ENCODE data around the gene CCDC154.

DNA sequence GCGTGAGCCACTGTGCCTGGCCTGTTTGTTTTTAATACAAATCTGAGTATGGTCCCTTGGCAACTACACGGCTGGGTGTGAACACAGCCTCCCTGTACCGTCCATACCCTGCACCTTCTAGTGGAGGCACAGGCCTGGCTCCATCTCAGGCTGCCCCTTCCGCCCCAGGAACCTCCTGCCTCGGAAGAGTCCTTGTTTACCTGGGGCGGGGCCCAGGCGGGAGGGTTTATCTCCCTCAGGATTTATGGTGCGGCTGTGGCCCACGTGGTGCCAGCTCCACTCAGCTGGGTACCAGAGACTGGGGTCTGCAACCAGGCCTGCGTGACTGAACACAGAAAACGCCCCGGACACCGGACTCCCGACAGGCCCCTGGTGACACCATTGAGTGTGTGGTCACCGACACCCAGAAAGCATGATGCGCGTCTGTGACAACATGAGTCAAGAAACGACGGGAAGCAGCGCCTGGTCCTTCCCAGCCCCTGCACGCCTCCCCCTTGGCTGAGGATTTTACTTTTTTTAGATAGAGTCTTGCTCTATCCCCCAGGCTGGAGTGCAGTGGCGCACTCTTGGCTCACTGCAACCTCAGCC lies 48.8 kb downstream of the CCDC154 start:
- no peak for TF ChIP-seq SIN3A (IDR thresholded peaks at IDR 0.05; ENCODE audit: borderline replicate concordance, insufficient read depth, low read length)
- TF ChIP-seq, protein P1, sequence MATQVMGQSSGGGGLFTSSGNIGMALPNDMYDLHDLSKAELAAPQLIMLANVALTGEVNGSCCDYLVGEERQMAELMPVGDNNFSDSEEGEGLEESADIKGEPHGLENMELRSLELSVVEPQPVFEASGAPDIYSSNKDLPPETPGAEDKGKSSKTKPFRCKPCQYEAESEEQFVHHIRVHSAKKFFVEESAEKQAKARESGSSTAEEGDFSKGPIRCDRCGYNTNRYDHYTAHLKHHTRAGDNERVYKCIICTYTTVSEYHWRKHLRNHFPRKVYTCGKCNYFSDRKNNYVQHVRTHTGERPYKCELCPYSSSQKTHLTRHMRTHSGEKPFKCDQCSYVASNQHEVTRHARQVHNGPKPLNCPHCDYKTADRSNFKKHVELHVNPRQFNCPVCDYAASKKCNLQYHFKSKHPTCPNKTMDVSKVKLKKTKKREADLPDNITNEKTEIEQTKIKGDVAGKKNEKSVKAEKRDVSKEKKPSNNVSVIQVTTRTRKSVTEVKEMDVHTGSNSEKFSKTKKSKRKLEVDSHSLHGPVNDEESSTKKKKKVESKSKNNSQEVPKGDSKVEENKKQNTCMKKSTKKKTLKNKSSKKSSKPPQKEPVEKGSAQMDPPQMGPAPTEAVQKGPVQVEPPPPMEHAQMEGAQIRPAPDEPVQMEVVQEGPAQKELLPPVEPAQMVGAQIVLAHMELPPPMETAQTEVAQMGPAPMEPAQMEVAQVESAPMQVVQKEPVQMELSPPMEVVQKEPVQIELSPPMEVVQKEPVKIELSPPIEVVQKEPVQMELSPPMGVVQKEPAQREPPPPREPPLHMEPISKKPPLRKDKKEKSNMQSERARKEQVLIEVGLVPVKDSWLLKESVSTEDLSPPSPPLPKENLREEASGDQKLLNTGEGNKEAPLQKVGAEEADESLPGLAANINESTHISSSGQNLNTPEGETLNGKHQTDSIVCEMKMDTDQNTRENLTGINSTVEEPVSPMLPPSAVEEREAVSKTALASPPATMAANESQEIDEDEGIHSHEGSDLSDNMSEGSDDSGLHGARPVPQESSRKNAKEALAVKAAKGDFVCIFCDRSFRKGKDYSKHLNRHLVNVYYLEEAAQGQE (IDR thresholded peaks at IDR 0.05; ENCODE audit: insufficient read depth in 1 of 2, low read depth in 2 of 2, low read length in 2 of 2): no peak
- no peak for TF ChIP-seq FOXP2 (optimal IDR thresholded peaks at IDR 0.05; ENCODE audit: borderline replicate concordance, extremely low read depth, extremely low read length, insufficient read depth)

Measured in PFSK-1 (cell line).